ENCODE results near the gene MR1.

GRCh38 chr1:181059435-181059834 is 25.7 kb downstream of the MR1 start:
- TF ChIP-seq CTCF (IDR thresholded peaks at IDR 0.05) (no peak), POLR2AphosphoS5 (IDR thresholded peaks at IDR 0.05; ENCODE audit: low read depth, low read length) (no peak), USF2 (IDR thresholded peaks at IDR 0.05; ENCODE audit: borderline replicate concordance, low read depth, low read length) (no peak), GABPA (IDR thresholded peaks at IDR 0.05; ENCODE audit: low read depth) (no peak), FOXJ3 (CRISPR knock-in tag; IDR thresholded peaks at IDR 0.05) (no peak)
- TF ChIP-seq, protein P1, sequence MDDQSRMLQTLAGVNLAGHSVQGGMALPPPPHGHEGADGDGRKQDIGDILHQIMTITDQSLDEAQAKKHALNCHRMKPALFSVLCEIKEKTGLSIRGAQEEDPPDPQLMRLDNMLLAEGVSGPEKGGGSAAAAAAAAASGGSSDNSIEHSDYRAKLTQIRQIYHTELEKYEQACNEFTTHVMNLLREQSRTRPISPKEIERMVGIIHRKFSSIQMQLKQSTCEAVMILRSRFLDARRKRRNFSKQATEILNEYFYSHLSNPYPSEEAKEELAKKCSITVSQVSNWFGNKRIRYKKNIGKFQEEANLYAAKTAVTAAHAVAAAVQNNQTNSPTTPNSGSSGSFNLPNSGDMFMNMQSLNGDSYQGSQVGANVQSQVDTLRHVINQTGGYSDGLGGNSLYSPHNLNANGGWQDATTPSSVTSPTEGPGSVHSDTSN (IDR thresholded peaks at IDR 0.05) = no peak
- TF ChIP-seq, protein P2, sequence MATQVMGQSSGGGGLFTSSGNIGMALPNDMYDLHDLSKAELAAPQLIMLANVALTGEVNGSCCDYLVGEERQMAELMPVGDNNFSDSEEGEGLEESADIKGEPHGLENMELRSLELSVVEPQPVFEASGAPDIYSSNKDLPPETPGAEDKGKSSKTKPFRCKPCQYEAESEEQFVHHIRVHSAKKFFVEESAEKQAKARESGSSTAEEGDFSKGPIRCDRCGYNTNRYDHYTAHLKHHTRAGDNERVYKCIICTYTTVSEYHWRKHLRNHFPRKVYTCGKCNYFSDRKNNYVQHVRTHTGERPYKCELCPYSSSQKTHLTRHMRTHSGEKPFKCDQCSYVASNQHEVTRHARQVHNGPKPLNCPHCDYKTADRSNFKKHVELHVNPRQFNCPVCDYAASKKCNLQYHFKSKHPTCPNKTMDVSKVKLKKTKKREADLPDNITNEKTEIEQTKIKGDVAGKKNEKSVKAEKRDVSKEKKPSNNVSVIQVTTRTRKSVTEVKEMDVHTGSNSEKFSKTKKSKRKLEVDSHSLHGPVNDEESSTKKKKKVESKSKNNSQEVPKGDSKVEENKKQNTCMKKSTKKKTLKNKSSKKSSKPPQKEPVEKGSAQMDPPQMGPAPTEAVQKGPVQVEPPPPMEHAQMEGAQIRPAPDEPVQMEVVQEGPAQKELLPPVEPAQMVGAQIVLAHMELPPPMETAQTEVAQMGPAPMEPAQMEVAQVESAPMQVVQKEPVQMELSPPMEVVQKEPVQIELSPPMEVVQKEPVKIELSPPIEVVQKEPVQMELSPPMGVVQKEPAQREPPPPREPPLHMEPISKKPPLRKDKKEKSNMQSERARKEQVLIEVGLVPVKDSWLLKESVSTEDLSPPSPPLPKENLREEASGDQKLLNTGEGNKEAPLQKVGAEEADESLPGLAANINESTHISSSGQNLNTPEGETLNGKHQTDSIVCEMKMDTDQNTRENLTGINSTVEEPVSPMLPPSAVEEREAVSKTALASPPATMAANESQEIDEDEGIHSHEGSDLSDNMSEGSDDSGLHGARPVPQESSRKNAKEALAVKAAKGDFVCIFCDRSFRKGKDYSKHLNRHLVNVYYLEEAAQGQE (IDR thresholded peaks at IDR 0.05; ENCODE audit: low read depth, low read length) = no peak

Data from SK-N-SH (cell line).